HL-60/S4 (cell line): ENCODE results near the gene SEC63.
"Not testable (repeated sequence)": the region's sequence is repeated elsewhere in the genome, so short reads cannot be mapped to it uniquely, and the experiment has no call there.

Experiments
- in situ Hi-C: fragments of 300-500 bp; cut with MboI; formaldehyde crosslinking; loops from 2 replicates; pipeline ENCODE4 v1.14.3; 2022; ENCODE audit warnings: low sequenced_read_pairs

Gene SEC63, protein sequence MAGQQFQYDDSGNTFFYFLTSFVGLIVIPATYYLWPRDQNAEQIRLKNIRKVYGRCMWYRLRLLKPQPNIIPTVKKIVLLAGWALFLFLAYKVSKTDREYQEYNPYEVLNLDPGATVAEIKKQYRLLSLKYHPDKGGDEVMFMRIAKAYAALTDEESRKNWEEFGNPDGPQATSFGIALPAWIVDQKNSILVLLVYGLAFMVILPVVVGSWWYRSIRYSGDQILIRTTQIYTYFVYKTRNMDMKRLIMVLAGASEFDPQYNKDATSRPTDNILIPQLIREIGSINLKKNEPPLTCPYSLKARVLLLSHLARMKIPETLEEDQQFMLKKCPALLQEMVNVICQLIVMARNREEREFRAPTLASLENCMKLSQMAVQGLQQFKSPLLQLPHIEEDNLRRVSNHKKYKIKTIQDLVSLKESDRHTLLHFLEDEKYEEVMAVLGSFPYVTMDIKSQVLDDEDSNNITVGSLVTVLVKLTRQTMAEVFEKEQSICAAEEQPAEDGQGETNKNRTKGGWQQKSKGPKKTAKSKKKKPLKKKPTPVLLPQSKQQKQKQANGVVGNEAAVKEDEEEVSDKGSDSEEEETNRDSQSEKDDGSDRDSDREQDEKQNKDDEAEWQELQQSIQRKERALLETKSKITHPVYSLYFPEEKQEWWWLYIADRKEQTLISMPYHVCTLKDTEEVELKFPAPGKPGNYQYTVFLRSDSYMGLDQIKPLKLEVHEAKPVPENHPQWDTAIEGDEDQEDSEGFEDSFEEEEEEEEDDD

DNA sequence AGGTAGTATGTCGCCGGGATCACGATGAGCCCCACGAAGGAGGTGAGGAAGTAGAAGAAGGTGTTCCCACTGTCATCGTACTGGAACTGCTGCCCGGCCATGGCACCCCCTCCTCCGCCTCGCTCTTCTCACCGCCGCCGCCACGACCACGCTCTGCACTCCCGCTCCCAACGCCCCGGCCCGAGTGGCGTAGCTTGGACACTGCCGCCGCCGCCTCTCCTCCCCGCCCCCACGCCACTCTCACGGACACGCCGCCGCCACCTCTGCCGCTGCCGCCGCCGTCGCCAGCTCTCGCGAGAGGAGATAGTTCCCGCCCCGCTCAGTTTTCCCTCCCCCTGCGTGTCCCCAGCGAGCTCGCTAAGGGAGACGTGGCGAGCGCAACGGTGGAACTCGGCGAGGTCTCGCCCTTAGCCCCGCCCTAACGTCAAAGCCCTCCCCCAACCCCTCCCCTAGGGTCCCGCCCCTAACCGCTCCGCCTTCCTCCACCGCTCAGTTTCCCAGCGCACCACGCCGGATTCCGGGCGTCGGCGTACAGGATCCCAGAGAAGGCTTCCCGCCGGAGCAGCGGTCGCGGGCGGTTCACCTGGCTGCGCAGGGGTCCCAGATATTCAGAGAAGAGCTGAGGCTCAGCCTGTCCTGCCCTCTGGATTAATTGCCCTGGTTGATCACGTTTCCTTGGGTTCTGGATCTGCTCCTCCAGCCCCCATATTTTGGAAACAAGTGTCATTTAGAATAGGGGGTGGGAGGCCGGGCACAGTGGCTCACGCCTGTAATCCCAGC is at the start of gene SEC63:
SEC63 (minus strand) TSS at position 300 of the 780 bp plus-strand sequence; CDS start at position 101, 199 bp downstream.
- in situ Hi-C loops: no loop called here

DNA sequence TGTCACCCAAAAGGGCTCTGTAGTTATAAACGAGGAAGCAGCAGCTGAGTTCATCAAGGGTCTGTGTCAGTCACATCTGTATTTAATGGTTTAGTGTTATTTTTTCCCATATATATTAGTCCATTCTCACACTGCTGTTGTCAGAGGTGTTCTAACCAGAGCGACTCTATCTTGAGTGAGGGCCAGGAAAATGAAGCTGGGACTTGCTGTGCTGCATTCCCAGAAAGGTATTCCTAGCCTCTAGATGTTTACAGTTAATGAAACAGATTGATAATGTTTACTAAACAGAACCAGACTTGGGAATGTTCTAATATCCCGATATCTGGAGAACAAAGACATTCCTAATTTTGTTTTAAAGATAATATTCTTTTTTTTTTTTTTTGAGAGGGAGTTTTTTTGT is 48.0 kb upstream of the SEC63 start:
- in situ Hi-C loops: no loop called here

- in situ Hi-C loops: no loop called here
Measured at GRCh38 chr6:108004861-108005260, 46.9 kb upstream of the SEC63 start.

GRCh38 chr6:108002365-108003221 is 44.6 kb upstream of the SEC63 start:
- in situ Hi-C loops: no loop called here

GRCh38 chr6:108001696-108002231 is 43.8 kb upstream of the SEC63 start:
- in situ Hi-C loops: no loop called here

- in situ Hi-C loops: not testable (repeated sequence)
Measured at GRCh38 chr6:108000259-108000658, 42.3 kb upstream of the SEC63 start.

GRCh38 chr6:107999341-107999740 is 41.3 kb upstream of the SEC63 start:
- in situ Hi-C loops: no loop called here

DNA sequence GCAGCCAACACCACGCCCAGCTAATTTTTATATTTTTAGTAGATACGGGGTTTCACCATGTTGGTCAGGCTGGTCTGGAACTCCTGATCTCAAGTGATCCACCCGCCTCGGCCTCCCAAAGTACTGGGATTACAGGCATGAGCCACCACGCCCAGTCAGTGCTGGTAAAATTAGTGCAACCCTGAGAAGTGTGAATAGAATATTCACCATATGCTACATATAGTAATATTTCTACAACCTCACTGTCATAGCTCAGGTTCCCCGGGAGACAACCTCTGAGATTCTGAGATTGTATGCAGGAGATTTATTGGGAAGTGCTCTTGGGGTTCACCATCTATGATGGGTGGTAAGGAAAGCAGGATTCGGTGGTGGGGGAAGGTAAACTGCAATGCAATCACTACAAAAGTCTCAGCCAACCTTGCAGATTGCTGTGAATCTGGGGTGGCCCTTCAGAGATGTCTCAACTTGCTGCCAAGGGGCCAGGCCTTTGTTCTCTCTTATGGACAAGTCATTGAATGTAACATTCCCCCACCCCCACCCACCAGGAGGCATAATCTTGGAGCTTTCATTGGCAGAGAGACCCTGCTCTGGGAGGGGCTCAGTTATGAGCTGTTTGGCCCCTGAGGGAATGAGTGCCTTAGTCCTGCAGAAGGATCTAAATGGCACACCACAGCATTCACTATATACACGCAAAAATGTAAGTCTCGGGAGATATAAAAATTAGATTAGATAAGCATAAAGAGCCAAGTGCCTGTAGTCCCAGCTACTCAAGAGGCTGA is 34.0 kb upstream of the SEC63 start:
- in situ Hi-C loops: no loop called here

DNA sequence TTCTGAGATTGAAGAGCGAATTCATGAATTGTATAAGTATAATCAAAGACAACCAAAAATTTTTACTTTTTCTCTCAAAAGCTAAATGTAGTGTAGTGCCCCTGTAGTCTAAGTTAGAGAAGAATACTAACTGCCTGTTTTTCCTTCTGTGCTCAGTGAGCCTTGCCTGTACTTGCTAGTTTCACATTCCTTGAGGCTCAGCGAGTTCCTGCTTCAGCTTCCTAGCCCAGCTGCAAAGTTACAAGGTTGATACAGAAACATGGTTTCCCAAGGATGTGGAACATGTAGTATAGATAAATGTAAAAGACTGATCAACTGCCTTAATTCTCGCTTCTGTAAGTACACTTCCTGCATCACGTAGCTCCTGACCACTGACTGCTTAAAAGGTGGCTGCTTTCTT is 33.1 kb upstream of the SEC63 start:
- in situ Hi-C loops: no loop called here

DNA sequence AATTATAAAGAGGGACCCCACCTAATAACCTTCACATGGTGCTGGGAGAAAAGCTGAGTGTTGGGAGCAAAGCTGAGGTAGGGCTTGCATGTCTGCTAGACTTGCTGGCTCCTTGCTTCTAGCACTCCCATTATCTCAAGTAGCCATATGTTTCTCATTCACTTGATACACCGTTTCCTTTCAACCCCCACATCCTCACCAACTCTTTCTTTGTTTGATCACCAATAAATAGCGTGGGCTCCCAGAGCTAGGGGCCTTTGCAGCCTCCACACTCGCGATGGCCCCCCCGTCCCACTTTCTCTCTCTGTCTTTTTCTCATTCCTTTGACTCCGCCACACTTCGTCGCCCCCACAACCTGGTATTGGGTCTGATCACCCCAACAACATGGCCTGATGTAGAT is 32.6 kb upstream of the SEC63 start:
- in situ Hi-C loops: not testable (repeated sequence)

- in situ Hi-C loops: no loop called here
Measured at GRCh38 chr6:107989166-107990094, 31.4 kb upstream of the SEC63 start.

- in situ Hi-C loops: no loop called here
Measured at GRCh38 chr6:107988570-107988969, 30.6 kb upstream of the SEC63 start.

DNA sequence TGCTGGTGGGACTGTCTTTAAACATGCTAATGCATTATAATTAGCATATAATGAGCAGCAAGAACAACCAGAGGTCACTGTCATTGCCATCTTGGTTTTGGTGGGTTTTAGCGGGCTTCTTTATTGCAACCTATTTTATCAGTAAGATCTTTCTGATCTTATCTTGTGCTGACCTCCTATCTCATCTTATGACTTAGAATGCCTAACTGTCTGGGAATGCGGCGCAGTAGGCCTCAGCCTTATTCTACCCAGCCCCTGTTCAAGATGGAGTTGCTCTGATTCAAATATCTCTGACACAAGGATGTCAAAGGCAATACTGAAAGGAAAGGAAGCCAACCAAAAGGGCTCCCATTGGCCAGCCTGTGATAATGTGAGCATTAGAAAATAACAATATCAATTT is 29.8 kb upstream of the SEC63 start:
- in situ Hi-C loops: no loop called here

GRCh38 chr6:107985701-107986100 is 27.7 kb upstream of the SEC63 start:
- in situ Hi-C loops: no loop called here

DNA sequence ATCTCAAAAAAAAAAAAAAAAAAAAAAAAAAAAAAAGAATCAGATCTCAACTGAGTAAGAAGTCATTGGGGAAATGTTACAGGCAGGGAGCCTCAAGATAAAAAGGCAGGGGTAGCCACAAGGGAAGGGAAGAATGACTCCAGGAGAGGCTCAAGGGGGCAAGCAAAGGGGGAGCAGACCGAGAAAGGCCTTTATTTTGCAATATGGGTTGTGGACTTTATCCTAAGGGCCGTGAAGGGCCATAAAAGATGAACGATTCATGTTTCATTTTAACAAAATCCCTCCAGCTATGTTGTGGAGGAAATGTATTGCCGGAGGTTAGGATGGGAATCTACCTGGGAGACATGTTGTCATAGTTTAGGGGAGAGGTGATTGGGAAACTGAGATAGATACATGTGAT is 25.8 kb upstream of the SEC63 start:
- in situ Hi-C loops: no loop called here

DNA sequence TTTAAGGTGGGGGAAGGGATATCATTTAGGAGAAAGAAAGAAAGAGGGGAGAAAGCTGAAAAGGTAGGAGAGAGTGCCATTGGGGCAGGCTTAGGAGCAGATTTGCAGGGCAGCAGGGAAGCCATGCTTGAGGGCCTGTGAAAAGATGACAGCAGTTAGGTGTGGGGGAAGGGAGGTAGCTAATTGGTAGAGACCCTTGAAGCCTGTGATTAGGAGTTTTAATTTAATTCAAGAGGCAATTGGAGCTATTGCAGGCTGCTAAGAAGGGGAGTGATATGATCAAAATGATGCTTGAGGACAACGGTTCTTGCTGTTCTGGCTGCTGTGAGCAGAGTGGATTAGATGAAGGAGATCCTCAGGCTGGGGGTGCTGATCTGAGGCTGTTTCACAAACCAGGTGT is 24.5 kb upstream of the SEC63 start:
- in situ Hi-C loops: no loop called here

DNA sequence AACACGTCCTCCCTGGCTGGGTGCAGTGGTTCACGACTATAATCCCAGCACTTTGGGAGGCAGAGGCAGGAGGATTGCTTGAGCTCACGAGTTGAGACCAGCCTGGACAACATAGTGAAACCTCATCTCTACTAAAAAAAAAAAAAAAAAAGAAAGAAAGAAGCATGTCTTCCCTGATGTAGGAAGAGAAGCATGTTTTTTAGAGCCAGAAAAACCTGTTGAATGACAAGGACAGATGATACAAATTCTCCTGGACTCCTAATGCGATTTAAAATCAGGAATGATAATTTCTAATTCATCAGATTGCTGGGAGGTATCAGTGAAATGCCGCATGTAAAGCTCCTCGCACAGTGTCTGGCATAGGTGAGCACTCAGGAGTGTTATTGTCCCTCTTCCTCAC is 23.7 kb upstream of the SEC63 start:
- in situ Hi-C loops: no loop called here

DNA sequence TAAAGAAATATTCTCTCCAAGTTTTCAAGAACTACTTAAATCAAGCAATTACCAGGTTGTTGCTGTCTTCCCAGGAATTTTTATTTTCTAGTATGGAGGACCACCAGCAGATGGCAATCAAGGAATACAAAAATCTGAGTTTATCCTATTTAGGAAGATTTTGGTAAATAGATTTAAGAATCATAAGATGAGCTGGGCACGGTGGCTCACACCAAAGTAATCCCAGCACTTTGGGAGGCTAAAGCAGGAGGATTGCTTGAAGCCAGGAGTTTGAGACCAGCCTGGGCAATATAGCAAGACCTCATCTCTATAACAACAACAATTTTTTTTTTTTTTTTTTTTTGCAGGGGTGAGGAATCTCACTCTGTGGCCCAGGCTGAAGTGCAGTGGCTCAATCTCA is 19.3 kb upstream of the SEC63 start:
- in situ Hi-C loops: loop anchor here (10.0 kb wide), 1 partner anchor 548 kb away; no protein-coding TSS in a partner anchor
